ENCODE data around the gene ZNF845. TPM values are rescaled to one million over a fixed set of nuclear protein-coding genes. Genes with fewer than 3 reads are reported as not detected.
"Not testable (repeated sequence)": the region's sequence is repeated elsewhere in the genome, so short reads cannot be mapped to it uniquely, and the experiment has no call there.

Gene ZNF845
- polyA plus RNA-seq (ENCODE audit: insufficient read length in 3 of 3), result 10 to 100 TPM in 1 of 3 donors, 1 to 10 TPM in 2; 8.4 to 10.4 (median 8.4) TPM
- long read RNA-seq, donor 1, result 0 reads
- long read RNA-seq, donor 2, result 0 reads
- long read RNA-seq, donor 3, full-length matches to known transcripts, result 2 of 2 reads
- long read RNA-seq, donor 3, partial matches to known transcripts, result 0 of 2 reads
- long read RNA-seq, donor 3, other reads (novel, unspliced or antisense), result 0 of 2 reads
- long read RNA-seq, donor 4, full-length matches to known transcripts, result 2 of 2 reads
- long read RNA-seq, donor 4, partial matches to known transcripts, result 0 of 2 reads
- long read RNA-seq, donor 4, other reads (novel, unspliced or antisense), result 0 of 2 reads
- long read RNA-seq, donor 5, result 0 reads
- long read RNA-seq, donor 6, result 0 reads
- long read RNA-seq, donor 7, result 0 reads
- long read RNA-seq, donor 8, full-length matches to known transcripts, result 3 of 3 reads
- long read RNA-seq, donor 8, partial matches to known transcripts, result 0 of 3 reads
- long read RNA-seq, donor 8, other reads (novel, unspliced or antisense), result 0 of 3 reads
- long read RNA-seq, donor 9, full-length matches to known transcripts, result 1 of 1 reads
- long read RNA-seq, donor 9, partial matches to known transcripts, result 0 of 1 reads
- long read RNA-seq, donor 9, other reads (novel, unspliced or antisense), result 0 of 1 reads
- long read RNA-seq, donor 10, full-length matches to known transcripts, result 1 of 1 reads
- long read RNA-seq, donor 10, partial matches to known transcripts, result 0 of 1 reads
- long read RNA-seq, donor 10, other reads (novel, unspliced or antisense), result 0 of 1 reads
- long read RNA-seq, donor 11, result 0 reads
- long read RNA-seq, donor 12, result 0 reads
- long read RNA-seq, donor 13, full-length matches to known transcripts, result 2 of 2 reads
- long read RNA-seq, donor 13, partial matches to known transcripts, result 0 of 2 reads
- long read RNA-seq, donor 13, other reads (novel, unspliced or antisense), result 0 of 2 reads
- long read RNA-seq, donor 14, result 0 reads
- long read RNA-seq, donor 15, result 0 reads
- long read RNA-seq, donor 16, full-length matches to known transcripts, result 4 of 4 reads
- long read RNA-seq, donor 16, partial matches to known transcripts, result 0 of 4 reads
- long read RNA-seq, donor 16, other reads (novel, unspliced or antisense), result 0 of 4 reads

GRCh38 chr19:53333463-53334449 lies at the start of gene ZNF845:
Gene ZNF845 (plus strand): TSS chr19:53333749. CDS start chr19:53341308, 7,559 bp downstream.
- peak; percentile 68 to 88 (median 85) for DNase-seq (ENCODE audit: extremely low read depth in 1 of 11, low read depth in 9 of 11, low spot score in 4 of 11)

- DNase-seq (ENCODE audit: extremely low read depth in 1 of 11, low read depth in 9 of 11, low spot score in 4 of 11), result no peak
Observed at GRCh38 chr19:53285087-53285486, 48.5 kb upstream of the ZNF845 start.

GRCh38 chr19:53290758-53291549 lies 42.6 kb upstream of the ZNF845 start:
- no peak for DNase-seq (ENCODE audit: extremely low read depth in 1 of 11, low read depth in 9 of 11, low spot score in 4 of 11)

GRCh38 chr19:53294786-53295441 lies 38.6 kb upstream of the ZNF845 start:
- no peak for DNase-seq (ENCODE audit: extremely low read depth in 1 of 11, low read depth in 9 of 11, low spot score in 4 of 11)

GRCh38 chr19:53301341-53301740 lies 32.2 kb upstream of the ZNF845 start:
- not testable (repeated sequence) for DNase-seq (ENCODE audit: extremely low read depth in 1 of 11, low read depth in 9 of 11, low spot score in 4 of 11)

- peak in 10 of 11 donors; percentile 15 to 46 (median 28) for DNase-seq (ENCODE audit: extremely low read depth in 1 of 11, low read depth in 9 of 11, low spot score in 4 of 11)
Observed at GRCh38 chr19:53308339-53308811, 25.2 kb upstream of the ZNF845 start.

GRCh38 chr19:53311044-53311443 lies 22.5 kb upstream of the ZNF845 start:
- DNase-seq (ENCODE audit: extremely low read depth in 1 of 11, low read depth in 9 of 11, low spot score in 4 of 11), result no peak

- no peak for DNase-seq (ENCODE audit: extremely low read depth in 1 of 11, low read depth in 9 of 11, low spot score in 4 of 11)
Observed at GRCh38 chr19:53311897-53312296, 21.7 kb upstream of the ZNF845 start.

GRCh38 chr19:53328967-53329366 lies 4.6 kb upstream of the ZNF845 start:
- peak in 1 of 11 donors; percentile 16 for DNase-seq (ENCODE audit: extremely low read depth in 1 of 11, low read depth in 9 of 11, low spot score in 4 of 11)

- DNase-seq (ENCODE audit: extremely low read depth in 1 of 11, low read depth in 9 of 11, low spot score in 4 of 11), result no peak
Observed at GRCh38 chr19:53332484-53332883, 1.1 kb upstream of the ZNF845 start.

- DNase-seq (ENCODE audit: extremely low read depth in 1 of 11, low read depth in 9 of 11, low spot score in 4 of 11), result peak in 4 of 11 donors; percentile 15 to 38 (median 28)
Observed at GRCh38 chr19:53333066-53333462, 485 bp upstream of the ZNF845 start.

GRCh38 chr19:53344403-53344802 lies 10.9 kb downstream of the ZNF845 start:
- DNase-seq (ENCODE audit: extremely low read depth in 1 of 11, low read depth in 9 of 11, low spot score in 4 of 11), result not testable (repeated sequence)

GRCh38 chr19:53355739-53356138 lies 22.2 kb downstream of the ZNF845 start:
- DNase-seq (ENCODE audit: extremely low read depth in 1 of 11, low read depth in 9 of 11, low spot score in 4 of 11), result no peak

- DNase-seq (ENCODE audit: extremely low read depth in 1 of 11, low read depth in 9 of 11, low spot score in 4 of 11), result no peak
Observed at GRCh38 chr19:53357821-53358581, 24.5 kb downstream of the ZNF845 start.

- DNase-seq (ENCODE audit: extremely low read depth in 1 of 11, low read depth in 9 of 11, low spot score in 4 of 11), result not testable (repeated sequence)
Observed at GRCh38 chr19:53360056-53360455, 26.5 kb downstream of the ZNF845 start.
